OCI-LY1 (cell line): ENCODE results near the gene CFHR3.
"Not testable (repeated sequence)": the region's sequence is repeated elsewhere in the genome, so short reads cannot be mapped to it uniquely, and the experiment has no call there.

Experiments
- H2AFZ ChIP-seq: fragments of 200-600 bp; sonication (generic), shearing (Covaris generic); 2 replicates; pipeline ENCODE4 v1.6.0; 2014; ENCODE audit warnings: antibody characterized with exemption, mild to moderate bottlenecking, low read length
- H3F3A ChIP-seq: fragments of 200-600 bp; sonication (generic), shearing (Covaris generic); 2 replicates; pipeline ENCODE4 v1.6.0; 2014; ENCODE audit warnings: mild to moderate bottlenecking, antibody characterized with exemption, low read length, moderate library complexity; ENCODE audit not compliant: insufficient read depth
- H3K27ac ChIP-seq: fragments of 200-600 bp; sonication (generic); 2 replicates; pipeline ENCODE4 v1.5.1; 2014; ENCODE audit warnings: low read length, mixed run types, mild to moderate bottlenecking, low read depth; ENCODE audit not compliant: poor library complexity, severe bottlenecking
- H3K27me3 ChIP-seq: fragments of 200-600 bp; sonication (generic); 2 replicates; pipeline ENCODE4 v1.6.0; 2014; ENCODE audit warnings: antibody characterized with exemption, mild to moderate bottlenecking, low read length, moderate library complexity; ENCODE audit not compliant: insufficient read depth
- H3K36me3 ChIP-seq: fragments of 200-600 bp; sonication (generic); 2 replicates; pipeline ENCODE4 v1.6.1; 2014; ENCODE audit warnings: mild to moderate bottlenecking, antibody characterized with exemption, low read length, moderate library complexity, mixed read lengths; ENCODE audit not compliant: insufficient read depth
- H3K4me1 ChIP-seq: fragments of 200-600 bp; sonication (generic); 2 replicates; pipeline ENCODE4 v1.5.1; 2014; ENCODE audit warnings: mild to moderate bottlenecking, low read length, moderate library complexity; ENCODE audit not compliant: insufficient read depth, severe bottlenecking
- H3K4me2 ChIP-seq: fragments of 200-600 bp; sonication (generic), shearing (Covaris generic); 2 replicates; pipeline ENCODE4 v1.6.1; 2014; ENCODE audit warnings: low read length
- H3K4me3 ChIP-seq: fragments of 200-600 bp; sonication (generic); 2 replicates; pipeline ENCODE4 v1.5.1; 2014; ENCODE audit warnings: low read length, low read depth, mild to moderate bottlenecking, mixed read lengths; ENCODE audit not compliant: poor library complexity, severe bottlenecking
- H3K79me2 ChIP-seq: fragments of 200-600 bp; shearing (Covaris generic); 2 replicates; pipeline ENCODE4 v1.6.1; 2016; ENCODE audit warnings: mixed run types, low read length, mixed read lengths; ENCODE audit not compliant: insufficient read depth
- H3K9ac ChIP-seq: fragments of 200-600 bp; sonication (generic), shearing (Covaris generic); 2 replicates; pipeline ENCODE4 v1.6.1; 2014; ENCODE audit warnings: mild to moderate bottlenecking, low read length, mixed read lengths
- H3K9me2 ChIP-seq: fragments of 200-600 bp; sonication (generic), shearing (Covaris generic); 2 replicates; pipeline ENCODE4 v1.6.1; 2014; ENCODE audit warnings: low read depth, mild to moderate bottlenecking, low read length, mixed read lengths
- H3K9me3 ChIP-seq: fragments of 200-600 bp; shearing (Covaris generic); 2 replicates; pipeline ENCODE4 v1.6.1; 2014; ENCODE audit warnings: low read length, mixed read lengths
- H4K20me1 ChIP-seq: fragments of 200-600 bp; sonication (generic), shearing (Covaris generic); 2 replicates; pipeline ENCODE4 v1.6.0; 2016; ENCODE audit warnings: mild to moderate bottlenecking, low read length; ENCODE audit not compliant: insufficient read depth
- EZH2 ChIP-seq: fragments of 200-600 bp; sonication (generic), shearing (Covaris generic); IDR thresholded peaks from 2 replicates; pipeline ENCODE4 v1.8.0; 2017; ENCODE audit warnings: borderline replicate concordance, mixed run types, mild to moderate bottlenecking, antibody characterized with exemption, low read length, moderate library complexity, mixed read lengths
- TF ChIP-seq, protein P1 (sequence below): fragments of 200-600 bp; sonication (generic), shearing (Covaris generic); IDR thresholded peaks from 2 replicates; pipeline ENCODE4 v1.5.1; 2017; ENCODE audit warnings: mild to moderate bottlenecking, antibody characterized with exemption, low read length, moderate library complexity, mixed read lengths

Gene CFHR3

DNA sequence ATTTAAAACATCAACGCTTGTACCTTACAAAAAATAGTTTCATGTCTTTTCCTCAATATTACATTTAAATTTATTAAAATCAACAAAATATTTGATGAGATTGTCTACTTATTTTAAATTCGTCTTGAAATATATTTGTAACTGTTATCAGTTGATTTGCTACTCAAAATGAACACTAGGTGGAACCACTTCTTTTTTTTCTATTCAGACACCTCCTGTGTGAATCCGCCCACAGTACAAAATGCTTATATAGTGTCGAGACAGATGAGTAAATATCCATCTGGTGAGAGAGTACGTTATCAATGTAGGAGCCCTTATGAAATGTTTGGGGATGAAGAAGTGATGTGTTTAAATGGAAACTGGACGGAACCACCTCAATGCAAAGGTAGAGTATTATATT is 31.4 kb upstream of the CFHR3 start:
- not testable (repeated sequence) for H3K9ac ChIP-seq, H3K27ac ChIP-seq, H2AFZ ChIP-seq, H3K4me2 ChIP-seq, H3F3A ChIP-seq, H3K27me3 ChIP-seq, H3K36me3 ChIP-seq, H3K4me3 ChIP-seq, H3K4me1 ChIP-seq, H4K20me1 ChIP-seq, H3K9me3 ChIP-seq, H3K79me2 ChIP-seq, H3K9me2 ChIP-seq
- TF ChIP-seq, protein P1, sequence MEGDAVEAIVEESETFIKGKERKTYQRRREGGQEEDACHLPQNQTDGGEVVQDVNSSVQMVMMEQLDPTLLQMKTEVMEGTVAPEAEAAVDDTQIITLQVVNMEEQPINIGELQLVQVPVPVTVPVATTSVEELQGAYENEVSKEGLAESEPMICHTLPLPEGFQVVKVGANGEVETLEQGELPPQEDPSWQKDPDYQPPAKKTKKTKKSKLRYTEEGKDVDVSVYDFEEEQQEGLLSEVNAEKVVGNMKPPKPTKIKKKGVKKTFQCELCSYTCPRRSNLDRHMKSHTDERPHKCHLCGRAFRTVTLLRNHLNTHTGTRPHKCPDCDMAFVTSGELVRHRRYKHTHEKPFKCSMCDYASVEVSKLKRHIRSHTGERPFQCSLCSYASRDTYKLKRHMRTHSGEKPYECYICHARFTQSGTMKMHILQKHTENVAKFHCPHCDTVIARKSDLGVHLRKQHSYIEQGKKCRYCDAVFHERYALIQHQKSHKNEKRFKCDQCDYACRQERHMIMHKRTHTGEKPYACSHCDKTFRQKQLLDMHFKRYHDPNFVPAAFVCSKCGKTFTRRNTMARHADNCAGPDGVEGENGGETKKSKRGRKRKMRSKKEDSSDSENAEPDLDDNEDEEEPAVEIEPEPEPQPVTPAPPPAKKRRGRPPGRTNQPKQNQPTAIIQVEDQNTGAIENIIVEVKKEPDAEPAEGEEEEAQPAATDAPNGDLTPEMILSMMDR: peak; percentile 44

DNA sequence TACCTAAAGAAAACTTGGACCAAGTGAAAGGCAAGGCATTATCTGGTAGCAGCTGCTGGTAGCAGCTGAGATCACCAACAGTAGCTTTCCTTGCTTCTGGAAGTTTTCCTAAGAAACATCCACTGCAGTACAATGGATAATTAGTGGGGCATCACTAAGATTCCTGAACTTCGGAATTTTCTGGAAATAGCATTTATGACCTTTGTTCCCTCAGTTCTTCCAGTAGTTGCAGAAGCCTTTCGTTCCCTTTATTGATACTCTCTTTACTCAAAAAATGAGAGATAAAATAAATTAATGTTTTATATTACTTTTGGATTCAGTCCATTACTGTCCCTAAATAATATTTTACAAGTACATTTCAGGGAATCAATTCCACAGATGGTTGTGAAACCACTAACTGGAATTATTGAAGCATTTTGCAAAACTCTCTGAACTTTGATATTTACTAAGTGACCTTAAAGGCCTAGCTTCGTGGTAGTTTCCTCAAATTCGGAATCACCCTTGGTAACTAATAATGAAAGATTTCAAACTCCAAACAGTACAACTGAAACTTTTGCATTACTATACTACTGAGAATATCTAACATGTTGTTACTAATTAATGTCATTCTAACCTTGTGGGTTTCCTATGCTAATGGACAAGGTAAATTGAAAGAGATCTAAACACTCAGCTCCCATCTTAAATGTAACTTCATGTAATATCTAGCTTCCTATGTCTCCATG is 9.5 kb upstream of the CFHR3 start:
- H3K27me3 ChIP-seq, H3K27ac ChIP-seq, H3K9me2 ChIP-seq, H3K4me3 ChIP-seq, H2AFZ ChIP-seq, H3K4me2 ChIP-seq, H3K36me3 ChIP-seq, H3K9me3 ChIP-seq, H3K4me1 ChIP-seq, H4K20me1 ChIP-seq, H3K9ac ChIP-seq, H3K79me2 ChIP-seq, H3F3A ChIP-seq: not testable (repeated sequence)

DNA sequence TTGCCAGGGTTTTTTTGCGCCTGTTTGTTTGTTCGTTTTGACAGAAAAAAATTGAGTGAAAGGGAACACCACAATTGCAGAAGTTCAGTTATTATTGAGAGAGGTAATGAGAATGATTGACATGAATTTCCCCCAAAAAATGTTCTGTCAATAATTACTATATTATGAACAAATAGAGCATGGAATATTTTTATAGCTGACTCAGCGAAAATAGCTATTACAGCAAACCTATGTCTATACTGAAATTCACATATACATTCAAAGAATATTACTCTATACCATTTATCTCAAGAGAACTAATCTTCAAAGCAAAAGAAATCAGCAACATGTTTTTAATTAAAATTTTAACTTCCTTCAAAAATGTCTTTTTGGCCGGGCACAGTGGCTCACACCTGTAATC is 4.8 kb upstream of the CFHR3 start:
- H4K20me1 ChIP-seq, H3F3A ChIP-seq: not testable (repeated sequence)

DNA sequence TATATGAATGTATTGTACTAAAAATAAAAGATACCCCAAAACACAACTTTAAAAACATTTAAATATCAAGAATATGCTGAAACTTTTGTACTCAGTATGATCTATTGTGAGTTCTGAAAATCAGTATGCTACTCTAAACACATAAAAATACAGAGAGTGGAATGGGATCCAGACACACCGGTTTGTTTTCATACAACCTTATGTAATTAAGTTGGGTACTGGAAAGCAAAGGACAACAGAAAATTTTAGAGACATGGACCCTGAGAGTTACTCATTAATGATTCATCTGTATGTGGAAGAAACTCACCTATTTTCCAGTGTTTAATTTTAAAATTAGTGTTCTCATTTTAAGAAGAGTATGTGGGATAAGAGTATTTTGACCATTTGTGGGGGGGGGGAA is 927 bp upstream of the CFHR3 start:
- Histone ChIP-seq H3K4me3 (no peak overlapping the region), H3F3A (no peaks in the 10 kb centered on the region), H3K9me2 (no peaks in the 10 kb centered on the region), H3K9ac (no peak overlapping the region), H3K27ac (no peak overlapping the region), H3K9me3 (no peaks in the 10 kb centered on the region), H3K4me2 (no peak overlapping the region), H3K79me2 (no peaks in the 10 kb centered on the region), H4K20me1 (no peaks in the 10 kb centered on the region), H3K4me1 (no peaks in the 10 kb centered on the region), H3K27me3 (no peaks in the 10 kb centered on the region), H2AFZ (no peak overlapping the region), H3K36me3 (no peaks in the 10 kb centered on the region)
- TF ChIP-seq EZH2: no peak
- TF ChIP-seq, protein P1: no peak

More for the DNA sequence above, 4.8 kb upstream of the CFHR3 start:
- not testable (repeated sequence) for H2AFZ ChIP-seq, H3K4me1 ChIP-seq, H3K79me2 ChIP-seq, H3K4me2 ChIP-seq, H3K4me3 ChIP-seq, H3K9me3 ChIP-seq, H3K36me3 ChIP-seq, H3K27me3 ChIP-seq, H3K9ac ChIP-seq, H3K9me2 ChIP-seq, H3K27ac ChIP-seq
